HEK293T (cell line): ENCODE data around the gene KANSL1.

Experiments used
- CTCF ChIA-PET: fragments of 350-600 bp; formaldehyde crosslinking; extraction: SDS; loops from one replicate; lab custom pipeline; 2021; ENCODE audit warnings: antibody characterized with exemption, inconsistent platforms; lab: Yijun Ruan, JAX
- POLR2A ChIA-PET: fragments of 350-600 bp; formaldehyde crosslinking; extraction: SDS; loops from one replicate; lab custom pipeline; 2020; ENCODE audit warnings: antibody characterized with exemption, inconsistent platforms; lab: Yijun Ruan, JAX
- DNase-seq: peaks from one replicate; pipeline ENCODE4 v3.0.0; 2012; ENCODE audit warnings: mixed read lengths; ENCODE audit errors: extremely low spot score
- ARNT ChIP-seq: fragments of 450-650 bp; IDR thresholded peaks from 2 replicates; pipeline ENCODE4 v1.6.1; 2017; ENCODE audit warnings: mild to moderate bottlenecking
- BHLHE40 ChIP-seq: fragments of 450-650 bp; IDR thresholded peaks from 2 replicates; pipeline ENCODE4 v1.6.1; 2016; ENCODE audit warnings: mild to moderate bottlenecking, moderate library complexity, borderline replicate concordance
- CTBP1 ChIP-seq: fragments of 450-650 bp; IDR thresholded peaks from 2 replicates; pipeline ENCODE4 v1.6.1; 2016; ENCODE audit warnings: borderline replicate concordance
- ELF4 ChIP-seq: fragments of 450-650 bp; IDR thresholded peaks from 2 replicates; pipeline ENCODE4 v1.6.1; 2017; ENCODE audit warnings: antibody characterized with exemption
- FOXA1 ChIP-seq: fragments of 450-650 bp; IDR thresholded peaks from 2 replicates; pipeline ENCODE4 v1.6.1; 2016; ENCODE audit warnings: mild to moderate bottlenecking
- FOXK2 ChIP-seq: fragments of 450-650 bp; IDR thresholded peaks from 2 replicates; pipeline ENCODE4 v1.6.1; 2016; ENCODE audit warnings: mild to moderate bottlenecking
- FOXM1 ChIP-seq: fragments of 450-650 bp; IDR thresholded peaks from 2 replicates; pipeline ENCODE4 v1.6.1; 2017; ENCODE audit warnings: mild to moderate bottlenecking, borderline replicate concordance
- HDGF ChIP-seq: fragments of 450-650 bp; IDR thresholded peaks from 2 replicates; pipeline ENCODE4 v1.6.1; 2017; ENCODE audit warnings: antibody characterized with exemption, borderline replicate concordance
- L3MBTL2 ChIP-seq: fragments of 450-650 bp; conservative IDR thresholded peaks from 2 replicates; pipeline ENCODE4 v1.6.1; 2016; ENCODE audit warnings: mild to moderate bottlenecking
- LEF1 ChIP-seq: fragments of 450-650 bp; IDR thresholded peaks from 2 replicates; pipeline ENCODE4 v1.6.1; 2017; ENCODE audit warnings: mild to moderate bottlenecking, borderline replicate concordance
- NFRKB ChIP-seq: fragments of 450-650 bp; IDR thresholded peaks from 2 replicates; pipeline ENCODE4 v1.6.1; 2016; ENCODE audit warnings: mild to moderate bottlenecking, moderate library complexity
- PKNOX1 ChIP-seq: fragments of 450-650 bp; IDR thresholded peaks from 2 replicates; pipeline ENCODE4 v1.6.1; 2016
- SP1 ChIP-seq: fragments of 450-650 bp; IDR thresholded peaks from 2 replicates; pipeline ENCODE4 v1.6.1; 2017
- SUZ12 ChIP-seq: fragments of 450-650 bp; IDR thresholded peaks from 2 replicates; pipeline ENCODE4 v1.6.1; 2016; ENCODE audit warnings: mild to moderate bottlenecking
- TARDBP ChIP-seq: fragments of 450-650 bp; IDR thresholded peaks from 2 replicates; pipeline ENCODE4 v1.6.1; 2016
- ZNF384 ChIP-seq: fragments of 450-650 bp; IDR thresholded peaks from 2 replicates; pipeline ENCODE4 v1.6.1; 2016

The KANSL1 gene

GRCh38 chr17:46212634-46213435 is 19.6 kb upstream of the KANSL1 start:
- POLR2A ChIA-PET: interaction anchor here (0.8 kb wide), 1 partner anchor 20 kb away, joined by 3 read pairs; the partner anchor contains the start of gene KANSL1

GRCh38 chr17:46208997-46209396 is 15.8 kb upstream of the KANSL1 start:
- CTCF ChIA-PET: interaction anchor here (0.6 kb wide), 1 partner anchor 21 kb away, joined by 3 read pairs; no protein-coding TSS in a partner anchor
- no peak for DNase-seq
- POLR2A ChIA-PET: no interaction called here
- no peak for TF ChIP-seq LEF1
- no peak for TF ChIP-seq L3MBTL2
- no peak for TF ChIP-seq SUZ12
- TF ChIP-seq BHLHE40: no peak
- no peak for TF ChIP-seq FOXA1
- no peak for TF ChIP-seq CTBP1
- TF ChIP-seq PKNOX1: no peak

More at GRCh38 chr17:46212634-46213435, 19.6 kb upstream of the KANSL1 start:
- CTCF ChIA-PET: interaction anchor here (0.5 to 3.0 kb wide), 17 partner anchors 12 to 1649 kb away, joined by 3 to 24 read pairs (median 4); partner anchors contain the start of gene KANSL1
- DNase-seq: peak; percentile 76
- TF ChIP-seq CTBP1: no peak
- peak; percentile 91 for TF ChIP-seq ZNF384
- TF ChIP-seq PKNOX1: peak; percentile 57
- TF ChIP-seq SP1: no peak
- no peak for TF ChIP-seq ELF4
- TF ChIP-seq SUZ12: no peak
- TF ChIP-seq FOXA1: no peak
- no peak for TF ChIP-seq L3MBTL2
- TF ChIP-seq HDGF: no peak

- DNase-seq: no peak
- TF ChIP-seq NFRKB: no peak
- TF ChIP-seq FOXA1: no peak
- no peak for TF ChIP-seq BHLHE40
- no peak for TF ChIP-seq TARDBP
- no peak for TF ChIP-seq SP1
- TF ChIP-seq L3MBTL2: no peak
- TF ChIP-seq FOXK2: no peak
- no peak for TF ChIP-seq ELF4
- TF ChIP-seq LEF1: no peak
- no peak for TF ChIP-seq FOXM1
- no peak for TF ChIP-seq ZNF384
- TF ChIP-seq PKNOX1: no peak
- ChIA-PET POLR2A (no interaction called here), CTCF (interaction anchor here (1.1 kb wide), 1 partner anchor 13 kb away, joined by 3 read pairs; the partner anchor contains the start of gene KANSL1)
These were observed 12.7 kb upstream of the KANSL1 start for GRCh38 chr17:46205975-46206374.

GRCh38 chr17:46202424-46202823 is 9.2 kb upstream of the KANSL1 start:
- DNase-seq: no peak
- ChIA-PET CTCF (interaction anchor here (5.1 kb wide), 1 partner anchor 10 kb away, joined by 24 read pairs; no protein-coding TSS in a partner anchor), POLR2A (no interaction called here)
- TF ChIP-seq HDGF: no peak
- TF ChIP-seq FOXK2: no peak
- TF ChIP-seq PKNOX1: no peak
- no peak for TF ChIP-seq ELF4
- TF ChIP-seq L3MBTL2: no peak
- no peak for TF ChIP-seq FOXM1
- TF ChIP-seq BHLHE40: no peak
- TF ChIP-seq FOXA1: no peak
- no peak for TF ChIP-seq TARDBP
- TF ChIP-seq NFRKB: no peak
- no peak for TF ChIP-seq ZNF384
- TF ChIP-seq ARNT: no peak
- TF ChIP-seq LEF1: no peak
- no peak for TF ChIP-seq SUZ12
- TF ChIP-seq CTBP1: no peak
- TF ChIP-seq SP1: no peak

GRCh38 chr17:46201491-46201890 is 8.3 kb upstream of the KANSL1 start:
- DNase-seq: no peak
- POLR2A ChIA-PET: no interaction called here
- CTCF ChIA-PET: interaction anchor here (0.6 to 5.1 kb wide), 2 partner anchors 11 to 104 kb away, joined by 3 to 24 read pairs; no protein-coding TSS in a partner anchor

More at GRCh38 chr17:46201491-46201890, 8.3 kb upstream of the KANSL1 start:
- no peak for TF ChIP-seq CTBP1
- TF ChIP-seq SUZ12: no peak
- TF ChIP-seq FOXA1: no peak
- TF ChIP-seq FOXK2: no peak
- no peak for TF ChIP-seq PKNOX1
- TF ChIP-seq NFRKB: no peak
- no peak for TF ChIP-seq ARNT
- TF ChIP-seq TARDBP: no peak
- no peak for TF ChIP-seq BHLHE40
- TF ChIP-seq HDGF: no peak
- TF ChIP-seq L3MBTL2: no peak
- no peak for TF ChIP-seq LEF1
- no peak for TF ChIP-seq SP1
- TF ChIP-seq FOXM1: no peak
- TF ChIP-seq ELF4: no peak
- no peak for TF ChIP-seq ZNF384
